HCT116 (cell line): Measurements from ENCODE around the gene ADK. TPM values are rescaled to one million over a fixed set of nuclear protein-coding genes. Genes with fewer than 3 reads are reported as not detected.

ENCODE experiments used
- ATAC-seq: fragments of 200-7000 bp; cut with Tn5 transposase; 2 replicates; pipeline ENCODE4 v1.9.1; 2020; ENCODE audit warnings: mild to moderate bottlenecking, moderate library complexity
- BruUV-seq: library from RNA; stranded (reverse); fragments of 400-500 nt; replicated peaks from 2 replicates; lab custom pipeline; 2021; lab: Mats Ljungman, UMichigan
- CTCF ChIA-PET: fragments of 300-600 bp; sonication (Branson Sonifier 250); formaldehyde crosslinking; loops from one replicate; lab custom pipeline; 2021; ENCODE audit warnings: antibody characterized with exemption; lab: Charles Lee
- POLR2A ChIA-PET: fragments of 300-600, 350-600 bp; sonication (Branson Sonifier 250); formaldehyde crosslinking; loops from one replicate; lab custom pipeline; 2021; ENCODE audit warnings: antibody characterized with exemption; lab: Charles Lee
- RAD21 ChIA-PET, 2 experiments: fragments of 300-600 bp; sonication (Branson Sonifier 250); formaldehyde crosslinking; loops; one replicate each; lab custom pipeline; 2023; ENCODE audit warnings: low total read pairs in 2 of 2; ENCODE audit not compliant: uncharacterized antibody in 2 of 2, unreplicated experiment in 2 of 2, low non-redundant PET in 1 of 2; lab: Charles Lee
- DNase-seq: peaks from one replicate; pipeline ENCODE4 v3.0.0-alpha.2; 2010; ENCODE audit warnings: low read depth, low spot score
- H2AFZ ChIP-seq: fragments of 200-600 bp; shearing (Covaris generic), sonication (generic); 2 replicates; pipeline ENCODE4 v1.6.1; 2017; ENCODE audit warnings: low read depth, mixed run types, mixed read lengths, antibody characterized with exemption, low read length; ENCODE audit not compliant: poor library complexity, severe bottlenecking
- H3K27ac ChIP-seq: 2 replicates; pipeline ENCODE4 v1.5.1; 2012; ENCODE audit warnings: low read depth, low read length
- H3K27me3 ChIP-seq: fragments of 200-600 bp; sonication (generic); 2 replicates; pipeline ENCODE4 v1.6.1; 2016; ENCODE audit warnings: mixed run types, low read length, mixed read lengths; ENCODE audit not compliant: insufficient read depth
- H3K36me3 ChIP-seq, 2 experiments: fragments of 200-500 bp in 1 of 2; fragments of 200-600 bp in 1 of 2; sonication (Bioruptor generic) in 1 of 2; sonication (generic) in 1 of 2; 2 replicates each; pipeline versions ENCODE4 v1.5.1 to v1.6.1; 2014 to 2016; ENCODE audit warnings: low read length in 2 of 2, inconsistent platforms in 1 of 2, mixed read lengths in 1 of 2, mixed run types in 1 of 2; ENCODE audit not compliant: insufficient read depth in 2 of 2, control insufficient read depth in 1 of 2
- H3K4me1 ChIP-seq, 2 experiments: fragments of 200-600 bp in 1 of 2; sonication (generic) in 1 of 2; 2 replicates each; pipeline versions ENCODE4 v1.5.1 to v1.6.1; 2012 to 2017; ENCODE audit warnings: low read length in 2 of 2, inconsistent platforms in 1 of 2, mild to moderate bottlenecking in 1 of 2, mixed read lengths in 1 of 2, mixed run types in 1 of 2, moderate library complexity in 1 of 2; ENCODE audit not compliant: insufficient read depth in 2 of 2, control insufficient read depth in 1 of 2
- H3K4me2 ChIP-seq: fragments of 200-600 bp; sonication (generic); 2 replicates; pipeline ENCODE4 v1.6.1; 2017; ENCODE audit warnings: mixed run types, low read length, mixed read lengths
- H3K4me3 ChIP-seq, 2 experiments: fragments of 200-600 bp in 1 of 2; sonication (generic) in 1 of 2; replicated peaks in 1 of 2; 2 replicates each; pipeline ENCODE4 v1.5.1; 2011 to 2016; ENCODE audit warnings: low read length in 2 of 2, control low read depth in 1 of 2, low read depth in 1 of 2, mild to moderate bottlenecking in 1 of 2, mixed read lengths in 1 of 2, mixed run types in 1 of 2
- H3K79me2 ChIP-seq: fragments of 200-600 bp; sonication (generic); 2 replicates; pipeline ENCODE4 v1.6.1; 2017; ENCODE audit warnings: mild to moderate bottlenecking, mixed run types, low read length, moderate library complexity, mixed read lengths; ENCODE audit not compliant: insufficient read depth
- H3K9ac ChIP-seq: fragments of 200-600 bp; sonication (generic); 2 replicates; pipeline ENCODE4 v1.6.1; 2016; ENCODE audit warnings: low read length, mixed read lengths
- H3K9me2 ChIP-seq: fragments of 200-600 bp; sonication (generic), shearing (Covaris generic); 2 replicates; pipeline ENCODE4 v1.6.1; 2017; ENCODE audit warnings: mixed run types, mild to moderate bottlenecking, moderate library complexity; ENCODE audit not compliant: insufficient read depth
- H3K9me3 ChIP-seq, 2 experiments: fragments of 200-500 bp in 1 of 2; fragments of 200-600 bp in 1 of 2; sonication (Bioruptor generic) in 1 of 2; sonication (generic) in 1 of 2; 2 replicates each; pipeline ENCODE4 v1.6.1; 2014 to 2017; ENCODE audit warnings: low read length in 2 of 2, mixed read lengths in 2 of 2, inconsistent platforms in 1 of 2, low read depth in 1 of 2, mild to moderate bottlenecking in 1 of 2, mixed run types in 1 of 2, moderate library complexity in 1 of 2; ENCODE audit not compliant: control insufficient read depth in 1 of 2, insufficient read depth in 1 of 2
- H4K20me1 ChIP-seq: fragments of 200-600 bp; sonication (generic), shearing (Covaris generic); 2 replicates; pipeline ENCODE4 v1.6.1; 2017; ENCODE audit warnings: mixed run types, mild to moderate bottlenecking, moderate library complexity; ENCODE audit not compliant: insufficient read depth
- ATF3 ChIP-seq: IDR thresholded peaks from 2 replicates; pipeline ENCODE4 v1.6.1; 2012
- CBX3 ChIP-seq: IDR thresholded peaks from 2 replicates; pipeline ENCODE4 v1.6.1; 2012; ENCODE audit warnings: low read depth
- CEBPB ChIP-seq: IDR thresholded peaks from 2 replicates; pipeline ENCODE4 v1.6.1; 2012; ENCODE audit warnings: low read depth
- EGR1 ChIP-seq: IDR thresholded peaks from 2 replicates; pipeline ENCODE4 v1.6.1; 2012; ENCODE audit warnings: low read depth
- EZH2 ChIP-seq: fragments of 200-600 bp; sonication (generic); IDR thresholded peaks from 2 replicates; pipeline ENCODE4 v1.6.1; 2017; ENCODE audit warnings: antibody characterized with exemption, mixed run types
- EZH2phosphoT487 ChIP-seq: fragments of 200-600 bp; IDR thresholded peaks from 2 replicates; pipeline ENCODE4 v1.6.1; 2018; ENCODE audit warnings: antibody characterized with exemption, borderline replicate concordance
- JUND ChIP-seq: IDR thresholded peaks from 2 replicates; pipeline ENCODE4 v1.6.1; 2012
- REST ChIP-seq: IDR thresholded peaks from 2 replicates; pipeline ENCODE4 v1.6.1; 2012; ENCODE audit warnings: low read depth
- TCF7L2 ChIP-seq: IDR thresholded peaks from 2 replicates; pipeline ENCODE4 v1.7.0; 2011; ENCODE audit warnings: borderline replicate concordance, inconsistent platforms; ENCODE audit not compliant: insufficient read depth, insufficient read length; ENCODE audit errors: extremely low read depth
- YY1 ChIP-seq: IDR thresholded peaks from 2 replicates; pipeline ENCODE4 v1.6.1; 2011; ENCODE audit warnings: low read length, low read depth, moderate library complexity, mild to moderate bottlenecking; ENCODE audit not compliant: insufficient replicate concordance; ENCODE audit errors: extremely low read depth
- ZNF274 ChIP-seq: fragments of 200-500 bp; sonication (Bioruptor generic); IDR thresholded peaks from 2 replicates; pipeline ENCODE4 v1.6.1; 2014; ENCODE audit warnings: mild to moderate bottlenecking, low read depth, low read length, inconsistent platforms
- intact Hi-C: fragments of 100-400 bp; cut with micrococcal nuclease; formaldehyde crosslinking; loops from 2 replicates; pipeline ENCODE4 v1.10.0; 2022
- total RNA-seq: library from RNA; stranded (reverse); gene quantifications from one replicate; pipeline ENCODE4 v1.2.1, GENCODE V29; 2021; ENCODE audit not compliant: unreplicated experiment
- TF ChIP-seq, protein P1 (sequence below): IDR thresholded peaks from 2 replicates; pipeline ENCODE4 v1.6.1; 2012
- TF ChIP-seq, protein P2 (sequence below), 3 experiments: fragments of 200-600 bp in 1 of 3; sonication (generic) in 1 of 3; IDR thresholded peaks in 2 of 3; conservative IDR thresholded peaks in 1 of 3; 2 replicates each; pipeline ENCODE4 v1.5.1; 2012 to 2017; ENCODE audit warnings: low read depth in 2 of 3, low read length in 2 of 3, antibody characterized with exemption in 1 of 3, borderline replicate concordance in 1 of 3, control low read depth in 1 of 3, mild to moderate bottlenecking in 1 of 3, mixed read lengths in 1 of 3, mixed run types in 1 of 3, moderate library complexity in 1 of 3; ENCODE audit not compliant: insufficient read depth in 1 of 3

The ADK gene
- total RNA-seq, 1 experiment from 2014 or later, result 55.0 TPM

DNA sequence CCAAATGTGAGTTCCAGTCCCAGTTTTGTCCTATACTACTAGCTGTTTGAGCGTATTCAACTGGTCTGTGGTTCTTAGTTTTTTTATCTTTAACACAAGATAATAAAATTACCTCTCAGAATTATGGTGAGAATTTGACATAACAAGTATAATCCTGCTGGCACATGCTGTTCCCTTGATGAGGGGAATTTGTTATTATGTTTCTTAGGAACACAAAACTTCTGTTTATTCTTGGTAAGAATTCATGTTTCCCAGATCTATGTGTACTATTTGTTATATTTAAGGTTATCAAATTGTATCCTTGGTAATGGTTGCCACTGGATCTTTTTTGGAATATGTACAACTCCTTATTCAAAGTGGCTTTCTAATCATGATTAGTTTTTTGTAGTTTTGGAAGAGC lies 335.6 kb downstream of the ADK start:
- Histone ChIP-seq H3K4me3 (no peak overlapping the region), H3K9ac (no peak overlapping the region), H3K79me2 (no peaks in the 10 kb centered on the region), H3K9me3 (no peaks in the 10 kb centered on the region), H3K4me2 (no peak overlapping the region), H3K36me3 (no peaks in the 10 kb centered on the region), H2AFZ (no peak overlapping the region), H3K27ac (no peak overlapping the region), H3K27me3 (no peaks in the 10 kb centered on the region), H3K4me1 (no peaks in the 10 kb centered on the region), H4K20me1 (no peaks in the 10 kb centered on the region), H3K9me2 (no peaks in the 10 kb centered on the region)
- TF ChIP-seq ZNF274, result no peak
- no peak for TF ChIP-seq EZH2
- TF ChIP-seq, protein P1, sequence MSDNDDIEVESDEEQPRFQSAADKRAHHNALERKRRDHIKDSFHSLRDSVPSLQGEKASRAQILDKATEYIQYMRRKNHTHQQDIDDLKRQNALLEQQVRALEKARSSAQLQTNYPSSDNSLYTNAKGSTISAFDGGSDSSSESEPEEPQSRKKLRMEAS, result no peak
- no peak for TF ChIP-seq ATF3
- TF ChIP-seq EZH2phosphoT487, result no peak
- no peak for TF ChIP-seq YY1
- no peak for TF ChIP-seq EGR1
- no peak for TF ChIP-seq JUND
- no peak for TF ChIP-seq CEBPB
- TF ChIP-seq, protein P2, sequence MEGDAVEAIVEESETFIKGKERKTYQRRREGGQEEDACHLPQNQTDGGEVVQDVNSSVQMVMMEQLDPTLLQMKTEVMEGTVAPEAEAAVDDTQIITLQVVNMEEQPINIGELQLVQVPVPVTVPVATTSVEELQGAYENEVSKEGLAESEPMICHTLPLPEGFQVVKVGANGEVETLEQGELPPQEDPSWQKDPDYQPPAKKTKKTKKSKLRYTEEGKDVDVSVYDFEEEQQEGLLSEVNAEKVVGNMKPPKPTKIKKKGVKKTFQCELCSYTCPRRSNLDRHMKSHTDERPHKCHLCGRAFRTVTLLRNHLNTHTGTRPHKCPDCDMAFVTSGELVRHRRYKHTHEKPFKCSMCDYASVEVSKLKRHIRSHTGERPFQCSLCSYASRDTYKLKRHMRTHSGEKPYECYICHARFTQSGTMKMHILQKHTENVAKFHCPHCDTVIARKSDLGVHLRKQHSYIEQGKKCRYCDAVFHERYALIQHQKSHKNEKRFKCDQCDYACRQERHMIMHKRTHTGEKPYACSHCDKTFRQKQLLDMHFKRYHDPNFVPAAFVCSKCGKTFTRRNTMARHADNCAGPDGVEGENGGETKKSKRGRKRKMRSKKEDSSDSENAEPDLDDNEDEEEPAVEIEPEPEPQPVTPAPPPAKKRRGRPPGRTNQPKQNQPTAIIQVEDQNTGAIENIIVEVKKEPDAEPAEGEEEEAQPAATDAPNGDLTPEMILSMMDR (IDR thresholded peaks at IDR 0.05 in 2 of 3, conservative IDR thresholded peaks at IDR 0.05 in 1 of 3; ENCODE audit: borderline replicate concordance in 1 of 3, insufficient read depth in 1 of 3, low read depth in 2 of 3, low read length in 2 of 3), result no peak
- TF ChIP-seq REST, result no peak
- TF ChIP-seq TCF7L2, result no peak
- no peak for TF ChIP-seq CBX3
- ChIA-PET POLR2A (interaction anchor here (1.3 kb wide), 1 partner anchor 34 kb away, joined by 3 read pairs; no protein-coding TSS in a partner anchor), RAD21 (no interaction called here), CTCF (no interaction called here)
- intact Hi-C loops, result no loop called here
- BruUV-seq, result no TSS peak
- no peak for DNase-seq
- no peak for ATAC-seq
